ENCODE measurements around the gene AHNAK.

DNA sequence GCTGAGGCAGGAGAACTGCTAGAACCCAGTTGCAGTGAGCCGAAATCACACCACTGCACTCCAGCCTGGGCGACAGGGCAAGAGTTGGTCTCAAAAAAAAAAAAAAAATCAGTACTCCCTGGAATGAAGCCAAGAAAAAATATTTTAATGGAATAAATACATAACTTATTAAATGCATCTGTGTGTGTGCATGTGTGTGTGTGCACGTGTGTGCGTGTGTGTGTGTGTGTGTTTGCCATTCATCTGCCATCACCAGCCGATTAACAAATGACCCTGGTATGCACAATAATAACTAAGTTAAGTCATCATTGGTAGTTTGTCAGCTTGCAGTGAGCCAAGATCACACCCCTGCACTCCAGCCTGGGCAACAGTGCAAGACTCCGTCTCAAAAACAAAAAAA, 162.8 kb downstream of the AHNAK start:
- TF ChIP-seq CTCF (conservative IDR thresholded peaks at IDR 0.05; ENCODE audit: low read length) (no peak), EZH2phosphoT487 (IDR thresholded peaks at IDR 0.05; ENCODE audit: borderline replicate concordance, low read depth, low read length) (no peak)

Measured in OCI-LY7 (cell line).